ENCODE data around the gene SMG7.

- no peak for TF ChIP-seq CTCF (IDR thresholded peaks at IDR 0.05)
- TF ChIP-seq EP300 (IDR thresholded peaks at IDR 0.05), result no peak
- no peak for TF ChIP-seq POLR2A (IDR thresholded peaks at IDR 0.05)
These were observed 114.2 kb downstream of the SMG7 start for GRCh38 chr1:183586455-183586854.
